K562 (cell line): Measurements from ENCODE around the gene CD36. TPM values are rescaled to one million over a fixed set of nuclear protein-coding genes. Genes with fewer than 3 reads are reported as not detected.

Experiments used
- ATAC-seq: fragments of 200-7000 bp; cut with Tn5 transposase; 3 replicates; pipeline ENCODE4 v1.9.1; 2020; ENCODE audit warnings: moderate library complexity
- BruUV-seq: library from RNA; stranded (reverse); fragments of 400-500 nt; replicated peaks from 2 replicates; lab custom pipeline; 2021; lab: Mats Ljungman, UMichigan
- CTCF ChIA-PET: fragments of 300-600 bp; formaldehyde crosslinking; extraction: SDS; loops from one replicate; lab custom pipeline; 2021; ENCODE audit warnings: low intra/inter-chr PET ratio; lab: Yijun Ruan, JAX
- POLR2A ChIA-PET: fragments of 300-600, 350-650 bp; sonication (Branson Sonifier 250); formaldehyde crosslinking; extraction: SDS; loops from one replicate; lab custom pipeline; 2021; ENCODE audit warnings: antibody characterized with exemption, inconsistent platforms; lab: Yijun Ruan, JAX
- DNase-seq, 4 experiments: peaks; one replicate each; pipeline versions ENCODE4 v3.0.0 to v3.0.0-alpha.2; 2011 to 2018; ENCODE audit warnings: low spot score in 3 of 4, mixed read lengths in 3 of 4; ENCODE audit errors: extremely low read depth in 1 of 4
- FAIRE-seq: peaks from 2 replicates; lab custom pipeline; 2011; peaks lifted over from hg19 to GRCh38; lab: Jason Lieb, UNC
- H2AFZ ChIP-seq: 2 replicates; pipeline ENCODE4 v1.6.0; 2011; ENCODE audit warnings: low read depth, low read length, control low read depth, inconsistent platforms
- H3K27ac ChIP-seq: fragments of 200-600 bp; 3 replicates; pipeline ENCODE4 v1.8.0; 2011; ENCODE audit warnings: low read depth, mild to moderate bottlenecking, control low read depth, inconsistent platforms, low read length, moderate library complexity, mixed read lengths; ENCODE audit errors: extremely low read depth
- H3K27me3 ChIP-seq, 2 experiments: fragments of 300-600 bp in 1 of 2; 2 replicates in 1 of 2; 3 replicates in 1 of 2; pipeline versions ENCODE4 v1.6.0 to v1.8.0; 2011; ENCODE audit warnings: inconsistent platforms in 2 of 2, low read length in 2 of 2, mild to moderate bottlenecking in 1 of 2, mixed read lengths in 1 of 2, moderate library complexity in 1 of 2; ENCODE audit not compliant: control insufficient read depth in 2 of 2, insufficient read depth in 2 of 2
- H3K36me3 ChIP-seq: fragments of 300-600 bp; 3 replicates; pipeline ENCODE4 v1.8.0; 2011; ENCODE audit warnings: mild to moderate bottlenecking, low read length, inconsistent platforms; ENCODE audit not compliant: control insufficient read depth, insufficient read depth
- H3K4me1 ChIP-seq, 2 experiments: fragments of 200-600 bp in 1 of 2; replicated peaks in 1 of 2; 2 replicates in 1 of 2; 3 replicates in 1 of 2; pipeline versions ENCODE4 v1.5.1 to v1.8.0; 2011; ENCODE audit warnings: inconsistent platforms in 2 of 2, low read length in 2 of 2, mild to moderate bottlenecking in 1 of 2, mixed read lengths in 1 of 2, moderate library complexity in 1 of 2; ENCODE audit not compliant: control insufficient read depth in 2 of 2, insufficient read depth in 2 of 2
- H3K4me2 ChIP-seq: 2 replicates; pipeline ENCODE4 v1.6.1; 2011; ENCODE audit warnings: low read length, control low read depth, inconsistent platforms, mixed read lengths; ENCODE audit not compliant: insufficient read depth
- H3K4me3 ChIP-seq: fragments of 200-600 bp; sonication (generic), shearing (Covaris generic); 2 replicates; pipeline ENCODE4 v1.5.1; 2016; ENCODE audit warnings: control low read depth, inconsistent platforms
- H3K79me2 ChIP-seq: fragments of 200-600 bp; 3 replicates; pipeline ENCODE4 v1.8.0; 2011; ENCODE audit warnings: low read length, inconsistent platforms; ENCODE audit not compliant: control insufficient read depth, insufficient read depth
- H3K9ac ChIP-seq, 2 experiments: 2 replicates each; pipeline versions ENCODE4 v1.6.0 to v1.6.1; 2011; ENCODE audit warnings: low read depth in 2 of 2, low read length in 2 of 2, control low read depth in 1 of 2, inconsistent platforms in 1 of 2, mild to moderate bottlenecking in 1 of 2, mixed read lengths in 1 of 2; ENCODE audit not compliant: insufficient read depth in 1 of 2
- H3K9me1 ChIP-seq: one replicate; pipeline ENCODE4 v1.6.0; 2011; ENCODE audit warnings: inconsistent platforms, mild to moderate bottlenecking, low read length, moderate library complexity; ENCODE audit not compliant: control insufficient read depth, insufficient read depth
- H3K9me3 ChIP-seq: replicated peaks from 2 replicates; pipeline ENCODE4 v1.5.1; 2011; ENCODE audit warnings: low read depth, low read length, inconsistent platforms; ENCODE audit not compliant: control insufficient read depth, insufficient read depth
- H4K20me1 ChIP-seq: replicated peaks from 2 replicates; pipeline ENCODE4 v1.6.1; 2011; ENCODE audit warnings: low read length, inconsistent platforms, mixed read lengths; ENCODE audit not compliant: control insufficient read depth, insufficient read depth
- FOXK2 ChIP-seq, 2 experiments: fragments of 450-650 bp; IDR thresholded peaks in 1 of 2; conservative IDR thresholded peaks in 1 of 2; 2 replicates each; pipeline ENCODE4 v1.6.1; 2016; ENCODE audit warnings: low read depth in 2 of 2, mild to moderate bottlenecking in 1 of 2
- HCFC1 ChIP-seq: IDR thresholded peaks from 2 replicates; pipeline ENCODE4 v1.6.1; 2012; ENCODE audit warnings: low read depth, low read length, improper control_type of control experiment
- NEUROD1 ChIP-seq: fragments of 150-350 bp; IDR thresholded peaks from 2 replicates; pipeline ENCODE4 v1.6.1; 2014; ENCODE audit warnings: borderline replicate concordance, low read length, low read depth; ENCODE audit not compliant: partially characterized antibody
- PHTF2 ChIP-seq: fragments of 250-450 bp; sonication (Bioruptor Pico); IDR thresholded peaks from 2 replicates; pipeline ENCODE4 v1.5.0; 2021; ENCODE audit warnings: mild to moderate bottlenecking
- POLR2A ChIP-seq: fragments of 450-650 bp; conservative IDR thresholded peaks from 2 replicates; pipeline ENCODE4 v1.6.1; 2016
- PRPF4 ChIP-seq: fragments of 200-400 bp; formaldehyde crosslinking; IDR thresholded peaks from one replicate; pipeline ENCODE4 v1.6.1; 2017; ENCODE audit warnings: low read length, low read depth, mild to moderate bottlenecking; ENCODE audit not compliant: insufficient read depth, poor library complexity, severe bottlenecking
- TAF1 ChIP-seq: IDR thresholded peaks from 2 replicates; pipeline ENCODE4 v1.6.1; 2011; ENCODE audit warnings: mild to moderate bottlenecking, low read length, moderate library complexity; ENCODE audit not compliant: insufficient read depth, control insufficient read depth, severe bottlenecking; ENCODE audit errors: extremely low read depth
- TAF9B ChIP-seq: fragments of 450-650 bp; IDR thresholded peaks from 2 replicates; pipeline ENCODE4 v1.6.1; 2018; ENCODE audit warnings: mild to moderate bottlenecking; ENCODE audit not compliant: partially characterized antibody
- TFAP4 ChIP-seq: sonication (generic); formaldehyde crosslinking; IDR thresholded peaks from 2 replicates; pipeline ENCODE4 v1.8.0; 2022; ENCODE audit warnings: missing genetic modification reagents, mild to moderate bottlenecking, moderate library complexity, borderline replicate concordance
- XRCC3 ChIP-seq: fragments of 450-650 bp; IDR thresholded peaks from 2 replicates; pipeline ENCODE4 v1.6.1; 2017; ENCODE audit warnings: mild to moderate bottlenecking, moderate library complexity
- ZBTB2 ChIP-seq: fragments of 450-650 bp; IDR thresholded peaks from 2 replicates; pipeline ENCODE4 v1.6.1; 2016; ENCODE audit warnings: antibody characterized with exemption
- ZNF217 ChIP-seq: sonication (generic); formaldehyde crosslinking; IDR thresholded peaks from 2 replicates; pipeline ENCODE4 v1.8.0; 2022; ENCODE audit warnings: mild to moderate bottlenecking, missing genetic modification reagents
- ZNF324 ChIP-seq: fragments of 250-450 bp; sonication (Bioruptor Pico); IDR thresholded peaks from 2 replicates; pipeline ENCODE4 v1.4.0; 2020; ENCODE audit warnings: mild to moderate bottlenecking
- ZNF586 ChIP-seq: fragments of 450-650 bp; formaldehyde crosslinking; conservative IDR thresholded peaks from 2 replicates; pipeline ENCODE4 v1.4.0; 2020; ENCODE audit warnings: mild to moderate bottlenecking, moderate library complexity
- ZNF79 ChIP-seq: fragments of 250-450 bp; sonication (Bioruptor Pico); IDR thresholded peaks from 2 replicates; pipeline ENCODE4 v1.4.0; 2020; ENCODE audit warnings: low read depth, mild to moderate bottlenecking, moderate library complexity
- in situ Hi-C: fragments of 300-500 bp; cut with MboI; formaldehyde crosslinking; loops from 4 replicates; pipeline ENCODE4 v1.15.0; 2018; ENCODE audit warnings: inconsistent platforms, mixed read lengths
- intact Hi-C: fragments of 100-400 bp; cut with micrococcal nuclease; formaldehyde crosslinking; loops from 2 replicates; pipeline ENCODE4 v1.14.2; 2022
- polyA plus RNA-seq, 8 experiments: library from polyadenylated mRNA; depleted of rRNA in 4 of 8; stranded (reverse) in 5 of 8; unstranded in 3 of 8; fragments of >200 nt; fragmentation: Nextera tagmentation in 2 of 8; fragmentation: Illumina TruSeq in 1 of 8; extraction: Ambion mirVana in 2 of 8; extraction: Trizol in 1 of 8; gene quantifications; 2 replicates each; pipeline versions ENCODE4 v1.2.1 to v1.2.3, GENCODE V29; 2011 to 2014; ENCODE audit warnings: inconsistent platforms in 1 of 8, missing spikeins in 1 of 8
- total RNA-seq, 7 experiments: library from RNA; depleted of rRNA in 6 of 7; stranded (reverse); fragments of >200 nt in 6 of 7; fragmentation: Illumina TruSeq in 2 of 7; extraction: Trizol in 2 of 7; gene quantifications; 2 replicates each; pipeline versions ENCODE4 v1.2.1 to v1.2.3, GENCODE V29; 2011 to 2021; ENCODE audit warnings: low replicate concordance in 1 of 7
- TF ChIP-seq, protein P1 (sequence below): fragments of 450-650 bp; formaldehyde crosslinking; IDR thresholded peaks from 2 replicates; pipeline ENCODE4 v1.4.0; 2020; ENCODE audit warnings: mild to moderate bottlenecking, moderate library complexity

CD36 gene
- total and polyA plus RNA-seq, 9 of the 15 experiments (the other 6 are each of a cell fraction or from before 2014, with no cell fraction given), result 0.09 to 4.0 (median 0.42) TPM

DNA sequence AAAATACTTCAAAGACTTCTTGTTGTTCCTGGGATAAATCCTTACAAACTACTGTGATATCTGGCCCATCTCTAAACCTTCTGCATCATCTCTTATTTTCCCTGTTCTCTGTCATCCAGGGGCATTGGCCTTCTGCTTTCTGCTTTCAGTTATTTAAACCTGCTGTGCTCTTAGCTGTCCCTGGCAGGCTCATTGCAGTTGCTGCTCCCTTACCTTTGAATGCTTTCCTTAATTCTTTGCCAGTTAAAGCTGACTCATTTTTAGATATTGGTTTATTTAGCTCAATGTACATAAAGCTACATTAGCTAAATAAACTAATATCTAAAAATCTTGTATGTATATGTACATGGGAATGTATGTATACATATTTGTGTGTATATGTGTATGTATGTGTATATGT, 40.6 kb upstream of the CD36 start:
- Histone ChIP-seq H2AFZ (no peak overlapping the region), H3K79me2 (no peaks in the 10 kb centered on the region), H3K9me1 (no peaks in the 10 kb centered on the region), H3K4me2 (no peak overlapping the region), H3K4me1 (no peaks in the 10 kb centered on the region), H3K4me3 (no peak overlapping the region), H3K27me3 (no peaks in the 10 kb centered on the region), H4K20me1 (no peaks in the 10 kb centered on the region), H3K9me3 (no peaks in the 10 kb centered on the region), H3K36me3 (no peaks in the 10 kb centered on the region), H3K9ac (no peak overlapping the region), H3K27ac (no peak overlapping the region)
- TF ChIP-seq, protein P1, sequence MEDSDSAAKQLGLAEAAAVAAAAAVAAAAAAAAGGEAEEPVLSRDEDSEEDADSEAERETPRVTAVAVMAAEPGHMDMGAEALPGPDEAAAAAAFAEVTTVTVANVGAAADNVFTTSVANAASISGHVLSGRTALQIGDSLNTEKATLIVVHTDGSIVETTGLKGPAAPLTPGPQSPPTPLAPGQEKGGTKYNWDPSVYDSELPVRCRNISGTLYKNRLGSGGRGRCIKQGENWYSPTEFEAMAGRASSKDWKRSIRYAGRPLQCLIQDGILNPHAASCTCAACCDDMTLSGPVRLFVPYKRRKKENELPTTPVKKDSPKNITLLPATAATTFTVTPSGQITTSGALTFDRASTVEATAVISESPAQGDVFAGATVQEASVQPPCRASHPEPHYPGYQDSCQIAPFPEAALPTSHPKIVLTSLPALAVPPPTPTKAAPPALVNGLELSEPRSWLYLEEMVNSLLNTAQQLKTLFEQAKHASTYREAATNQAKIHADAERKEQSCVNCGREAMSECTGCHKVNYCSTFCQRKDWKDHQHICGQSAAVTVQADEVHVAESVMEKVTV (CRISPR knock-in tag), result no peak
- no peak for TF ChIP-seq NEUROD1
- no peak for TF ChIP-seq PRPF4
- TF ChIP-seq ZNF217 (CRISPR knock-in tag), result no peak
- no peak for TF ChIP-seq ZBTB2
- no peak for TF ChIP-seq TFAP4
- no peak for TF ChIP-seq XRCC3
- TF ChIP-seq TAF1, result no peak
- TF ChIP-seq FOXK2 (conservative IDR thresholded peaks at IDR 0.05 in 1 of 2, IDR thresholded peaks at IDR 0.05 in 1 of 2; ENCODE audit: low read depth in 2 of 2), result no peak
- TF ChIP-seq HCFC1, result no peak
- no peak for TF ChIP-seq ZNF324
- TF ChIP-seq ZNF586, result no peak
- TF ChIP-seq TAF9B, result no peak
- no peak for TF ChIP-seq ZNF79 (CRISPR knock-in tag)
- TF ChIP-seq POLR2A, result no peak
- TF ChIP-seq PHTF2 (CRISPR knock-in tag), result no peak
- CTCF ChIA-PET, result no interaction called here
- FAIRE-seq, result no peak
- in situ Hi-C loops, result no loop called here
- no TSS peak for BruUV-seq
- POLR2A ChIA-PET, result no interaction called here
- DNase-seq, result no peak
- ATAC-seq, result no peak
- intact Hi-C loops, result no loop called here
